KOPT-K1 (cell line): Measurements from ENCODE around the gene TXLNG.

Source experiments
- H3K27ac ChIP-seq: fragments of 200-600 bp; sonication (generic); 2 replicates; pipeline ENCODE4 v1.5.1; 2016; ENCODE audit warnings: antibody characterized with exemption, mild to moderate bottlenecking, low read depth, low read length; ENCODE audit not compliant: poor library complexity, severe bottlenecking
- H3K36me3 ChIP-seq: fragments of 200-600 bp; sonication (generic); 2 replicates; pipeline ENCODE4 v1.5.1; 2017; ENCODE audit warnings: antibody characterized with exemption, mild to moderate bottlenecking, low read length, moderate library complexity; ENCODE audit not compliant: insufficient read depth
- H3K9me3 ChIP-seq: fragments of 200-600 bp; sonication (generic); 2 replicates; pipeline ENCODE4 v1.5.1; 2017; ENCODE audit warnings: antibody characterized with exemption, low read length, mild to moderate bottlenecking; ENCODE audit not compliant: insufficient read depth, poor library complexity, severe bottlenecking

The TXLNG gene

GRCh38 chrX:16807976-16808542 lies 21.8 kb downstream of the TXLNG start:
- Histone ChIP-seq H3K9me3 (no peaks in the 10 kb centered on the region), H3K27ac (no peak overlapping the region), H3K36me3 (peaks cover 12% of the 10 kb centered on the region; the same call in 1 of the 2 replicates)

- no peak overlapping the region for H3K27ac ChIP-seq
- H3K9me3 ChIP-seq: no peaks in the 10 kb centered on the region
- peaks cover 20% of the 10 kb centered on the region for H3K36me3 ChIP-seq
Measured at GRCh38 chrX:16814597-16814996, 28.3 kb downstream of the TXLNG start.

GRCh38 chrX:16819634-16820033 lies 33.4 kb downstream of the TXLNG start:
- no peaks in the 10 kb centered on the region for H3K9me3 ChIP-seq
- peaks cover 58% of the 10 kb centered on the region for H3K36me3 ChIP-seq
- no peak overlapping the region for H3K27ac ChIP-seq

GRCh38 chrX:16822723-16823122 lies 36.5 kb downstream of the TXLNG start:
- Histone ChIP-seq H3K9me3 (no peaks in the 10 kb centered on the region), H3K36me3 (peaks cover 75% of the 10 kb centered on the region), H3K27ac (no peak overlapping the region)

- Histone ChIP-seq H3K36me3 (peaks cover 76% of the 10 kb centered on the region), H3K27ac (no peak overlapping the region)
Measured at GRCh38 chrX:16825264-16826035, 39.2 kb downstream of the TXLNG start.

GRCh38 chrX:16826207-16826606 lies 39.9 kb downstream of the TXLNG start:
- peaks cover 79% of the 10 kb centered on the region for H3K36me3 ChIP-seq
- H3K9me3 ChIP-seq: no peaks in the 10 kb centered on the region

More at GRCh38 chrX:16825264-16826035, 39.2 kb downstream of the TXLNG start:
- H3K9me3 ChIP-seq: no peaks in the 10 kb centered on the region

GRCh38 chrX:16827225-16827624 lies 41.0 kb downstream of the TXLNG start:
- Histone ChIP-seq H3K36me3 (peaks cover 83% of the 10 kb centered on the region), H3K27ac (no peak overlapping the region)

More at GRCh38 chrX:16826207-16826606, 39.9 kb downstream of the TXLNG start:
- H3K27ac ChIP-seq: no peak overlapping the region

GRCh38 chrX:16828124-16828908 lies 42.0 kb downstream of the TXLNG start:
- H3K9me3 ChIP-seq: no peaks in the 10 kb centered on the region
- H3K27ac ChIP-seq: no peak overlapping the region
- H3K36me3 ChIP-seq: peaks cover 83% of the 10 kb centered on the region

More at GRCh38 chrX:16827225-16827624, 41.0 kb downstream of the TXLNG start:
- no peaks in the 10 kb centered on the region for H3K9me3 ChIP-seq

GRCh38 chrX:16832301-16832700 lies 46.0 kb downstream of the TXLNG start:
- Histone ChIP-seq H3K27ac (no peak overlapping the region), H3K9me3 (no peaks in the 10 kb centered on the region), H3K36me3 (peaks cover 96% of the 10 kb centered on the region)

- peaks cover 99% of the 10 kb centered on the region for H3K36me3 ChIP-seq
- H3K27ac ChIP-seq: no peak overlapping the region
- no peaks in the 10 kb centered on the region for H3K9me3 ChIP-seq
Measured at GRCh38 chrX:16834806-16835205, 48.5 kb downstream of the TXLNG start.

GRCh38 chrX:16836371-16836770 lies 50.1 kb downstream of the TXLNG start:
- Histone ChIP-seq H3K9me3 (no peaks in the 10 kb centered on the region), H3K36me3 (peaks cover 99% of the 10 kb centered on the region), H3K27ac (no peak overlapping the region)

GRCh38 chrX:16838202-16839066 lies 52.2 kb downstream of the TXLNG start:
- Histone ChIP-seq H3K36me3 (peaks cover 99% of the 10 kb centered on the region), H3K9me3 (no peaks in the 10 kb centered on the region), H3K27ac (no peak overlapping the region)

GRCh38 chrX:16839219-16839851 lies 53.1 kb downstream of the TXLNG start:
- peaks cover 99% of the 10 kb centered on the region for H3K36me3 ChIP-seq
- H3K27ac ChIP-seq: no peak overlapping the region

GRCh38 chrX:16839852-16840460 lies 53.7 kb downstream of the TXLNG start:
- Histone ChIP-seq H3K9me3 (no peaks in the 10 kb centered on the region), H3K27ac (no peak overlapping the region), H3K36me3 (peaks cover 99% of the 10 kb centered on the region)

More at GRCh38 chrX:16839219-16839851, 53.1 kb downstream of the TXLNG start:
- H3K9me3 ChIP-seq: no peaks in the 10 kb centered on the region
